Astrocyte (in vitro differentiated cells and primary cell): Measurements from ENCODE around the gene FGL2. TPM values are rescaled to one million over a fixed set of nuclear protein-coding genes. Genes with fewer than 3 reads are reported as not detected.

Experiments used
- DNase-seq: peaks from one replicate; pipeline ENCODE4 v3.0.0-alpha.2; 2010; ENCODE audit warnings: low read depth
- FAIRE-seq: peaks from 2 replicates; lab custom pipeline; 2011; peaks lifted over from hg19 to GRCh38; lab: Jason Lieb, UNC
- H2AFZ ChIP-seq: 2 replicates; pipeline ENCODE4 v1.6.0; 2012; ENCODE audit warnings: low read depth, low read length, inconsistent platforms
- H3K27ac ChIP-seq: 2 replicates; pipeline ENCODE4 v1.5.1; 2011; ENCODE audit warnings: low read depth, low read length, inconsistent platforms
- H3K27me3 ChIP-seq: 2 replicates; pipeline ENCODE4 v1.6.0; 2011; ENCODE audit warnings: low read length, inconsistent platforms; ENCODE audit not compliant: insufficient read depth
- H3K36me3 ChIP-seq: 2 replicates; pipeline ENCODE4 v1.5.1; 2011; ENCODE audit warnings: low read length, inconsistent platforms; ENCODE audit not compliant: insufficient read depth
- H3K4me1 ChIP-seq: 2 replicates; pipeline ENCODE4 v1.5.1; 2011; ENCODE audit warnings: low read length, inconsistent platforms; ENCODE audit not compliant: insufficient read depth
- H3K4me2 ChIP-seq: 2 replicates; pipeline ENCODE4 v1.6.0; 2012; ENCODE audit warnings: low read length, inconsistent platforms
- H3K4me3 ChIP-seq: 2 replicates; pipeline ENCODE4 v1.5.1; 2011; ENCODE audit warnings: low read depth, mild to moderate bottlenecking, low read length, inconsistent platforms; ENCODE audit not compliant: insufficient read depth
- H3K79me2 ChIP-seq: 2 replicates; pipeline ENCODE4 v1.6.0; 2012; ENCODE audit warnings: mild to moderate bottlenecking, low read length, inconsistent platforms; ENCODE audit not compliant: insufficient read depth
- H3K9ac ChIP-seq: 2 replicates; pipeline ENCODE4 v1.6.0; 2012; ENCODE audit warnings: mild to moderate bottlenecking, low read length, inconsistent platforms
- H3K9me3 ChIP-seq: 2 replicates; pipeline ENCODE4 v1.5.1; 2012; ENCODE audit warnings: low read depth, mild to moderate bottlenecking, low read length, inconsistent platforms; ENCODE audit not compliant: insufficient read depth
- H4K20me1 ChIP-seq: 2 replicates; pipeline ENCODE4 v1.6.0; 2012; ENCODE audit warnings: low read length, inconsistent platforms; ENCODE audit not compliant: insufficient read depth
- H3K27ac Mint-ChIP-seq: one replicate; pipeline ENCODE4 v1.8.0; 2021; ENCODE audit warnings: mild to moderate bottlenecking, mixed read lengths; ENCODE audit not compliant: unreplicated experiment
- H3K27me3 Mint-ChIP-seq: one replicate; pipeline ENCODE4 v1.8.0; 2021; ENCODE audit warnings: low read depth, mixed read lengths; ENCODE audit not compliant: unreplicated experiment
- H3K36me3 Mint-ChIP-seq: one replicate; pipeline ENCODE4 v1.8.0; 2021; ENCODE audit warnings: low read depth, mixed read lengths; ENCODE audit not compliant: unreplicated experiment
- H3K4me1 Mint-ChIP-seq: one replicate; pipeline ENCODE4 v1.8.0; 2021; ENCODE audit warnings: low read depth, mixed read lengths; ENCODE audit not compliant: unreplicated experiment
- H3K4me3 Mint-ChIP-seq: one replicate; pipeline ENCODE4 v1.8.0; 2021; ENCODE audit warnings: mild to moderate bottlenecking, moderate library complexity, mixed read lengths; ENCODE audit not compliant: unreplicated experiment
- H3K9me3 Mint-ChIP-seq: one replicate; pipeline ENCODE4 v1.8.0; 2021; ENCODE audit warnings: mild to moderate bottlenecking, mixed read lengths; ENCODE audit not compliant: unreplicated experiment
- CTCF ChIP-seq: IDR thresholded peaks from 2 replicates; pipeline ENCODE4 v1.5.1; 2011; ENCODE audit warnings: low read depth, mild to moderate bottlenecking, inconsistent platforms, low read length, moderate library complexity; ENCODE audit not compliant: insufficient read depth
- EZH2 ChIP-seq: IDR thresholded peaks from 2 replicates; pipeline ENCODE4 v1.6.1; 2012; ENCODE audit warnings: mild to moderate bottlenecking, low read length, inconsistent platforms; ENCODE audit not compliant: insufficient read depth
- total RNA-seq: library from RNA; stranded (reverse); gene quantifications from 2 replicates; pipeline ENCODE4 v1.2.1, GENCODE V29; 2021

The FGL2 gene
- total RNA-seq, 1 donor from 2014 or later: not detected

GRCh38 chr7:77200542-77200941 is 923 bp upstream of the FGL2 start:
- H3K9me3 ChIP-seq: no peaks in the 10 kb centered on the region
- Mint-ChIP-seq H3K27ac (no peak overlapping the region), H3K9me3 (no peaks in the 10 kb centered on the region), H3K27me3 (peaks cover 8% of the 10 kb centered on the region), H3K36me3 (no peaks in the 10 kb centered on the region), H3K4me1 (no peaks in the 10 kb centered on the region), H3K4me3 (no peak overlapping the region)
- no peak for DNase-seq
- H3K9ac ChIP-seq: no peak overlapping the region
- no peak for FAIRE-seq
- H3K36me3 ChIP-seq: no peaks in the 10 kb centered on the region
- H4K20me1 ChIP-seq: no peaks in the 10 kb centered on the region
- TF ChIP-seq EZH2 (no peak), CTCF (no peak)
- H3K4me3 ChIP-seq: no peak overlapping the region
- H3K4me2 ChIP-seq: no peak overlapping the region
- no peaks in the 10 kb centered on the region for H3K27me3 ChIP-seq
- H3K4me1 ChIP-seq: peaks cover 3% of the 10 kb centered on the region
- H3K27ac ChIP-seq: no peak overlapping the region
- H2AFZ ChIP-seq: no peak overlapping the region
- H3K79me2 ChIP-seq: no peaks in the 10 kb centered on the region

- H3K27ac ChIP-seq: no peak overlapping the region
- Mint-ChIP-seq H3K36me3 (no peaks in the 10 kb centered on the region), H3K27me3 (peaks cover 8% of the 10 kb centered on the region), H3K27ac (no peak overlapping the region), H3K4me3 (no peak overlapping the region), H3K9me3 (no peaks in the 10 kb centered on the region), H3K4me1 (no peaks in the 10 kb centered on the region)
- FAIRE-seq (no peak), DNase-seq (no peak)
- TF ChIP-seq CTCF: no peak
- no peak for TF ChIP-seq EZH2
- H3K9me3 ChIP-seq: no peaks in the 10 kb centered on the region
- no peaks in the 10 kb centered on the region for H3K79me2 ChIP-seq
- no peaks in the 10 kb centered on the region for H3K36me3 ChIP-seq
- H2AFZ ChIP-seq: no peak overlapping the region
- no peaks in the 10 kb centered on the region for H4K20me1 ChIP-seq
- H3K4me1 ChIP-seq: peaks cover 3% of the 10 kb centered on the region
- H3K9ac ChIP-seq: no peak overlapping the region
- no peaks in the 10 kb centered on the region for H3K27me3 ChIP-seq
- no peak overlapping the region for H3K4me2 ChIP-seq
- no peak overlapping the region for H3K4me3 ChIP-seq
Observed at GRCh38 chr7:77197141-77197540, 2.5 kb downstream of the FGL2 start.

- H3K4me3 Mint-ChIP-seq: no peak overlapping the region
- H3K9ac ChIP-seq: no peak overlapping the region
Observed at GRCh38 chr7:77188731-77189437, 10.7 kb downstream of the FGL2 start.

More at GRCh38 chr7:77188731-77189437, 10.7 kb downstream of the FGL2 start:
- H3K27me3 ChIP-seq: no peaks in the 10 kb centered on the region
- no peak for FAIRE-seq
- Mint-ChIP-seq H3K36me3 (no peaks in the 10 kb centered on the region), H3K4me1 (no peaks in the 10 kb centered on the region), H3K9me3 (peaks cover 3% of the 10 kb centered on the region), H3K27ac (no peak overlapping the region), H3K27me3 (no peaks in the 10 kb centered on the region)
- no peaks in the 10 kb centered on the region for H3K4me1 ChIP-seq
- no peak for DNase-seq
- no peak overlapping the region for H2AFZ ChIP-seq
- no peaks in the 10 kb centered on the region for H3K36me3 ChIP-seq
- no peaks in the 10 kb centered on the region for H3K9me3 ChIP-seq
- H3K4me3 ChIP-seq: no peak overlapping the region
- H4K20me1 ChIP-seq: no peaks in the 10 kb centered on the region
- TF ChIP-seq CTCF (no peak), EZH2 (no peak)
- H3K79me2 ChIP-seq: no peaks in the 10 kb centered on the region
- H3K27ac ChIP-seq: no peak overlapping the region
- no peak overlapping the region for H3K4me2 ChIP-seq
